Type B pancreatic cell (in vitro differentiated cells): Measurements from ENCODE around the gene IFNGR2. TPM values are rescaled to one million over a fixed set of nuclear protein-coding genes. Genes with fewer than 3 reads are reported as not detected.
"Not testable (repeated sequence)": the region's sequence is repeated elsewhere in the genome, so short reads cannot be mapped to it uniquely, and the experiment has no call there.

Source experiments
- DNase-seq: peaks from one replicate; pipeline ENCODE4 v3.0.0; 2021; ENCODE audit warnings: mixed read lengths; ENCODE audit not compliant: unreplicated experiment; ENCODE audit errors: extremely low spot score
- H3K27ac Mint-ChIP-seq: 2 replicates; pipeline ENCODE4 v1.8.0; 2021; ENCODE audit warnings: mild to moderate bottlenecking, mixed read lengths
- H3K27me3 Mint-ChIP-seq: 2 replicates; pipeline ENCODE4 v1.8.0; 2021; ENCODE audit warnings: mixed read lengths
- H3K36me3 Mint-ChIP-seq: 2 replicates; pipeline ENCODE4 v1.8.0; 2021; ENCODE audit warnings: mixed read lengths
- H3K4me1 Mint-ChIP-seq: one replicate; pipeline ENCODE4 v1.8.0; 2021; ENCODE audit warnings: mixed read lengths; ENCODE audit not compliant: unreplicated experiment
- H3K4me3 Mint-ChIP-seq: 2 replicates; pipeline ENCODE4 v1.8.0; 2021; ENCODE audit warnings: mild to moderate bottlenecking, mixed read lengths
- H3K9me3 Mint-ChIP-seq: 2 replicates; pipeline ENCODE4 v1.8.0; 2021; ENCODE audit warnings: mixed read lengths
- total RNA-seq: library from RNA; stranded (reverse); gene quantifications from 2 replicates; pipeline ENCODE4 v1.2.1, GENCODE V29; 2021; ENCODE audit warnings: low replicate concordance
- TF ChIP-seq, protein P1 (sequence below): fragments of 200-600 bp; sonication (generic); conservative IDR thresholded peaks from 2 replicates; pipeline ENCODE4 v1.5.0; 2021; ENCODE audit warnings: antibody characterized with exemption, mild to moderate bottlenecking

The IFNGR2 gene
- total RNA-seq, 1 donor from 2014 or later = 40.4 TPM

GRCh38 chr21:33444499-33444898, 41.3 kb downstream of the IFNGR2 start:
- peaks cover 8% of the 10 kb centered on the region for H3K36me3 Mint-ChIP-seq
- H3K4me3 Mint-ChIP-seq = no peak overlapping the region
- TF ChIP-seq, protein P1, sequence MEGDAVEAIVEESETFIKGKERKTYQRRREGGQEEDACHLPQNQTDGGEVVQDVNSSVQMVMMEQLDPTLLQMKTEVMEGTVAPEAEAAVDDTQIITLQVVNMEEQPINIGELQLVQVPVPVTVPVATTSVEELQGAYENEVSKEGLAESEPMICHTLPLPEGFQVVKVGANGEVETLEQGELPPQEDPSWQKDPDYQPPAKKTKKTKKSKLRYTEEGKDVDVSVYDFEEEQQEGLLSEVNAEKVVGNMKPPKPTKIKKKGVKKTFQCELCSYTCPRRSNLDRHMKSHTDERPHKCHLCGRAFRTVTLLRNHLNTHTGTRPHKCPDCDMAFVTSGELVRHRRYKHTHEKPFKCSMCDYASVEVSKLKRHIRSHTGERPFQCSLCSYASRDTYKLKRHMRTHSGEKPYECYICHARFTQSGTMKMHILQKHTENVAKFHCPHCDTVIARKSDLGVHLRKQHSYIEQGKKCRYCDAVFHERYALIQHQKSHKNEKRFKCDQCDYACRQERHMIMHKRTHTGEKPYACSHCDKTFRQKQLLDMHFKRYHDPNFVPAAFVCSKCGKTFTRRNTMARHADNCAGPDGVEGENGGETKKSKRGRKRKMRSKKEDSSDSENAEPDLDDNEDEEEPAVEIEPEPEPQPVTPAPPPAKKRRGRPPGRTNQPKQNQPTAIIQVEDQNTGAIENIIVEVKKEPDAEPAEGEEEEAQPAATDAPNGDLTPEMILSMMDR = no peak
- H3K9me3 Mint-ChIP-seq = no peaks in the 10 kb centered on the region
- no peak overlapping the region for H3K27ac Mint-ChIP-seq
- no peaks in the 10 kb centered on the region for H3K27me3 Mint-ChIP-seq
- peaks cover 4% of the 10 kb centered on the region for H3K4me1 Mint-ChIP-seq
- no peak for DNase-seq

DNA sequence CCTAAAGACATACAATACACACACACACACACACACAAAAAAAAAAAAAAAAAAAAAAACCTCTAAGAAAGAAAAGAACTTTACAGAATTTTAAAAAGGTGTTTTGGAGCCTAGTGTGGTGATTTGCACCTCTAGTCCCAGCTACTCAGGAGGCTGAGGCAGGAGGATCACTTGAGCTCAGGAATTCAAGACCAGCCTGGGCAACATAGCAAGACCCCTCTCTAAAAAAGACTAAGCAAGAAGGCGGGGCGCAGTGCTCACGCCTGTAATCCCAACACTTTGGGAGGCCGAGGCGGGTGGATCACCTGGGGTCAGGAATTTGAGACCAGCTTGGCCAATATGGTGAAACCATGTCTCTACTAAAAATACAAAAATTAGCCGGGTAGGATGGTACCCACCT, 43.4 kb downstream of the IFNGR2 start:
- H3K36me3 Mint-ChIP-seq, H3K27me3 Mint-ChIP-seq, H3K27ac Mint-ChIP-seq, DNase-seq, H3K4me1 Mint-ChIP-seq, H3K4me3 Mint-ChIP-seq, H3K9me3 Mint-ChIP-seq: not testable (repeated sequence)

GRCh38 chr21:33449616-33450015, 46.4 kb downstream of the IFNGR2 start:
- Mint-ChIP-seq H3K4me3 (no peak overlapping the region), H3K9me3 (no peaks in the 10 kb centered on the region), H3K27me3 (no peaks in the 10 kb centered on the region), H3K4me1 (peaks cover 14% of the 10 kb centered on the region), H3K27ac (no peak overlapping the region), H3K36me3 (peaks cover 16% of the 10 kb centered on the region)
- DNase-seq = no peak
- TF ChIP-seq, protein P1 = no peak

GRCh38 chr21:33451634-33452071, 48.4 kb downstream of the IFNGR2 start:
- TF ChIP-seq, protein P1 = no peak
- peaks cover 13% of the 10 kb centered on the region for H3K36me3 Mint-ChIP-seq

DNA sequence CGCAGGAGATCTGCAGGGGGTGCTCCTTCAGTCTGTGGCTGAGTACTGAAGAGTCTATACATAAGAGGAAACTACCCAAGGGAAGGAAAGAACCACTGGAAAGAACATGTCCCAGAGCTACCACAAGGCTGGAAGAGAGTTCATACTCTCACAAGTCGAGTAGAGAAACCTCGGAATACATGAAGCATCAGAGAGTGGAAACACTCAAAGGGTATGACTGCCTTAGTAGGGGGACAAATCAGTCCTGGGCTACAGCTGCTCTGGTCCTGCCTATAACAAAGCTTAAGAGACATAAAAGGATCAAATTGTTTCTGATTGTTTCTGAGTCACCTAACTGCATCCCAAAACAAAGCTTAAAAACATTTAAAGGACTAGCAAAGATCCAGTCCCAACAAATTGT, 49.1 kb downstream of the IFNGR2 start:
- peaks cover 13% of the 10 kb centered on the region for H3K36me3 Mint-ChIP-seq
- TF ChIP-seq, protein P1 = no peak
- no peak overlapping the region for H3K27ac Mint-ChIP-seq

More at GRCh38 chr21:33451634-33452071, 48.4 kb downstream of the IFNGR2 start:
- Mint-ChIP-seq H3K27me3 (no peaks in the 10 kb centered on the region), H3K27ac (peak overlapping the region; percentile 69), H3K4me3 (peak overlapping the region; percentile 15), H3K9me3 (no peaks in the 10 kb centered on the region), H3K4me1 (peaks cover 10% of the 10 kb centered on the region)
- no peak for DNase-seq

GRCh38 chr21:33455686-33456446, 52.7 kb downstream of the IFNGR2 start:
- Mint-ChIP-seq H3K36me3 (peaks cover 14% of the 10 kb centered on the region), H3K9me3 (no peaks in the 10 kb centered on the region), H3K27me3 (no peaks in the 10 kb centered on the region), H3K27ac (no peak overlapping the region), H3K4me1 (peaks cover 10% of the 10 kb centered on the region), H3K4me3 (no peak overlapping the region)
- TF ChIP-seq, protein P1 = no peak
- DNase-seq = no peak

More for the DNA sequence above, 49.1 kb downstream of the IFNGR2 start:
- Mint-ChIP-seq H3K27me3 (no peaks in the 10 kb centered on the region), H3K9me3 (no peaks in the 10 kb centered on the region), H3K4me1 (peaks cover 10% of the 10 kb centered on the region), H3K4me3 (no peak overlapping the region)
- no peak for DNase-seq
